GM19372 (cell line): ENCODE data around the gene MAGED1.

Source experiments
- ATAC-seq: cut with Tn5 transposase; IDR thresholded peaks from one replicate; pipeline ENCODE4 v1.9.1; 2021; ENCODE audit warnings: mild to moderate bottlenecking, low read depth, moderate library complexity; ENCODE audit not compliant: unreplicated experiment

MAGED1 gene

GRCh38 chrX:51892921-51893745, at the start of gene MAGED1:
MAGED1 (plus strand) TSS chrX:51893623; CDS start chrX:51894305, 682 bp downstream.
- peak; percentile 71 for ATAC-seq

GRCh38 chrX:51847463-51847862, 46.0 kb upstream of the MAGED1 start:
- no peak for ATAC-seq

- no peak for ATAC-seq
Observed at GRCh38 chrX:51851507-51852085, 41.8 kb upstream of the MAGED1 start.

GRCh38 chrX:51852096-51852495, 41.3 kb upstream of the MAGED1 start:
- ATAC-seq: no peak

GRCh38 chrX:51852621-51853020, 40.8 kb upstream of the MAGED1 start:
- no peak for ATAC-seq

GRCh38 chrX:51853251-51853650, 40.2 kb upstream of the MAGED1 start:
- ATAC-seq: no peak

GRCh38 chrX:51855698-51856097, 37.7 kb upstream of the MAGED1 start:
- no peak for ATAC-seq

- no peak for ATAC-seq
Observed at GRCh38 chrX:51857159-51857733, 36.2 kb upstream of the MAGED1 start.

- ATAC-seq: no peak
Observed at GRCh38 chrX:51860679-51861078, 32.7 kb upstream of the MAGED1 start.

GRCh38 chrX:51862920-51863319, 30.5 kb upstream of the MAGED1 start:
- no peak for ATAC-seq

GRCh38 chrX:51866210-51866609, 27.2 kb upstream of the MAGED1 start:
- ATAC-seq: no peak

GRCh38 chrX:51867626-51868025, 25.8 kb upstream of the MAGED1 start:
- ATAC-seq: no peak

GRCh38 chrX:51870354-51870753, 23.1 kb upstream of the MAGED1 start:
- ATAC-seq: no peak

- ATAC-seq: no peak
Observed at GRCh38 chrX:51874123-51874522, 19.3 kb upstream of the MAGED1 start.

- ATAC-seq: no peak
Observed at GRCh38 chrX:51876441-51876840, 17.0 kb upstream of the MAGED1 start.

- ATAC-seq: no peak
Observed at GRCh38 chrX:51878056-51878455, 15.4 kb upstream of the MAGED1 start.

GRCh38 chrX:51889851-51890250, 3.6 kb upstream of the MAGED1 start:
- no peak for ATAC-seq

- ATAC-seq: no peak
Observed at GRCh38 chrX:51891245-51891644, 2.2 kb upstream of the MAGED1 start.

GRCh38 chrX:51891821-51892551, 1.4 kb upstream of the MAGED1 start:
- ATAC-seq: no peak

- ATAC-seq: no peak
Observed at GRCh38 chrX:51893931-51894696, 691 bp downstream of the MAGED1 start.
